RWPE1 (cell line): Measurements from ENCODE around the gene ATF7IP2.

Experiments used
- CTCF ChIA-PET: fragments of 350-600 bp; sonication (Branson Sonifier 250); formaldehyde crosslinking; extraction: SDS; loops from one replicate; lab custom pipeline; 2021; lab: Yijun Ruan, JAX
- POLR2A ChIA-PET: fragments of 400-600 bp; formaldehyde crosslinking; extraction: SDS; loops from one replicate; lab custom pipeline; 2020; ENCODE audit warnings: antibody characterized with exemption; ENCODE audit not compliant: low non-redundant PET; lab: Yijun Ruan, JAX
- DNase-seq: peaks from one replicate; pipeline ENCODE4 v3.0.0; 2012; ENCODE audit warnings: low spot score
- H3K27ac ChIP-seq: fragments of 450-650 bp; 2 replicates; pipeline ENCODE4 v1.5.1; 2017
- TF ChIP-seq, protein P1 (sequence below): fragments of 450-650 bp; conservative IDR thresholded peaks from 2 replicates; pipeline ENCODE4 v1.5.1; 2017; ENCODE audit warnings: low read depth, mild to moderate bottlenecking

Gene ATF7IP2

DNA sequence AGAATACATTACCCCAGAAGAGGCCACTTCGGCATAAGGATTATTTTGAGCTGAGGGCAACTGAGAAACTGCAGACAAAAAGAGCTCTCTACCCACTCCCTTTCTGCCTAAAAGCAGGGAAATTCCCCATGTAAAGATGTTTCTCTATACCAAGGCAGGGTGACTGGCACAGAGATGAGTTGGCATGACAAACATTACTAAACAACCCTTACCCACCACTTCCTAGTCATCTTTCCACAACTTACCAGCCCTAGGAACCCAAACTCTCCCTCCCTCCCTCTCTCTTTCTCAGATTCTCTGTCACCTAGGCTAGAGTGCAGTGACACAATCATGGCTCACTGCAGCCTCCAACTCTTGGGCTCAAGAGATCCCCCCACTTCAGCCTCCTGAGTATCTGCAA lies 126.0 kb downstream of the ATF7IP2 start:
- H3K27ac ChIP-seq, result no peak overlapping the region
- TF ChIP-seq, protein P1, sequence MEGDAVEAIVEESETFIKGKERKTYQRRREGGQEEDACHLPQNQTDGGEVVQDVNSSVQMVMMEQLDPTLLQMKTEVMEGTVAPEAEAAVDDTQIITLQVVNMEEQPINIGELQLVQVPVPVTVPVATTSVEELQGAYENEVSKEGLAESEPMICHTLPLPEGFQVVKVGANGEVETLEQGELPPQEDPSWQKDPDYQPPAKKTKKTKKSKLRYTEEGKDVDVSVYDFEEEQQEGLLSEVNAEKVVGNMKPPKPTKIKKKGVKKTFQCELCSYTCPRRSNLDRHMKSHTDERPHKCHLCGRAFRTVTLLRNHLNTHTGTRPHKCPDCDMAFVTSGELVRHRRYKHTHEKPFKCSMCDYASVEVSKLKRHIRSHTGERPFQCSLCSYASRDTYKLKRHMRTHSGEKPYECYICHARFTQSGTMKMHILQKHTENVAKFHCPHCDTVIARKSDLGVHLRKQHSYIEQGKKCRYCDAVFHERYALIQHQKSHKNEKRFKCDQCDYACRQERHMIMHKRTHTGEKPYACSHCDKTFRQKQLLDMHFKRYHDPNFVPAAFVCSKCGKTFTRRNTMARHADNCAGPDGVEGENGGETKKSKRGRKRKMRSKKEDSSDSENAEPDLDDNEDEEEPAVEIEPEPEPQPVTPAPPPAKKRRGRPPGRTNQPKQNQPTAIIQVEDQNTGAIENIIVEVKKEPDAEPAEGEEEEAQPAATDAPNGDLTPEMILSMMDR, result no peak
- DNase-seq, result no peak
- POLR2A ChIA-PET, result interaction anchor here (0.6 kb wide), 1 partner anchor 227 kb away, joined by 8 read pairs; no protein-coding TSS in a partner anchor
- CTCF ChIA-PET, result interaction anchor here (0.6 kb wide), 1 partner anchor 23 kb away, joined by 5 read pairs; no protein-coding TSS in a partner anchor

DNA sequence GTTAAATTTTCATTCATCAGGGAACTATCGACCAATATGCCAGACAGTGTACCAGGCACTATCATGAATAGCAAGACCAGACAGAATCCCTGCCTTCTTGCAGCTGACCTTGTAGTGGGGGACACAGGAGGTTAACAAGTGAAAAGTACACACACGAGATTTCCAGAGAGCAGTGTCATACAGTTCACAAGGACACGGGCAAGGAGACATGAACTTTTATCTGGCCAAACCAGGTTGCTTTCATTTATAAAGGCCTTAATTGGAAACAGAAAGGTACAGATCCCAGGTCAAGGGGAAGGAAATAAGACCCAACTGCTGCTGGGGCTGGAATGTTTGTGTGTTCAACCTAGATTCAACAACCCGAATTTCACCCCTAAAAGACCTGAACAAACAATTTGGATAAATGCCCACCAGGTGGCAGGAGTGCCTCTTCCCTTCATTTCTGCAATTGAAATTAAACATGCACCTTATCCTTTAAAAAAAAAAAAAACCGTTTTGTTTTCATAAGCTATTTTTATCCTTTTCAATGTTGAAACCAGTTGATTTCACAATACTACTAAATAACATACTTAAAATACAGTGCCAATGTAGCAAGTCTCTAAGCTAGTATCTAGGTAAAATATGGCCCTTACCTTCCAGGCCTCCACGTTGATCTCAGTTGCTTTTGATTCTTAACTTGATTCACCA lies 128.7 kb downstream of the ATF7IP2 start:
- ChIA-PET POLR2A (interaction anchor here (0.5 kb wide), 1 partner anchor 138 kb away, joined by 4 read pairs; no protein-coding TSS in a partner anchor), CTCF (interaction anchor here (0.6 to 1.3 kb wide), 24 partner anchors 9 to 1304 kb away, joined by 3 to 21 read pairs (median 4); partner anchors contain the start of genes NUBP1 and TEKT5)
- TF ChIP-seq, protein P1, result peak; percentile 68
- DNase-seq, result peak; percentile 67
- H3K27ac ChIP-seq, result no peak overlapping the region

DNA sequence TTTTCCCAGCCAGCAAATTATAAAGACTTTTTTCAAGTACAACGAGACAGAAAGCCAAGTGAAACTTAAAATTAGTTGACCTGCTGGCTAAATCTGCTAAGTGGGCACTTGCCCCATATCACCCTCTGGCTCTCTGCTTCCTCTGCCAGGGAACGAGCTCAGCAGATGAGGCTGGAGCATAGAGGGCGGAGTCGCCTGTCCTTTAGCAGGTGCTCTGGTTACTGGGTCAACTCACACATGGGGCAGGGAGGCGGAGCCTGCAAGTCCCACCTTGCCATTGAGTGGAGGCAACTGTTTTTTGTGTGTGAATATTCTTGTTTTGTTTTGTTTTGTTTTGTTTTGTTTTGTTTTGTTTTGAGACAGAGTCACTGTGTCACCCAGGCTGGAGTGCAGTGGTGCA lies 132.0 kb downstream of the ATF7IP2 start:
- CTCF ChIA-PET, result interaction anchor here (0.9 kb wide), 1 partner anchor 62 kb away, joined by 3 read pairs; the partner anchor contains the start of gene EMP2
- TF ChIP-seq, protein P1, result no peak
- no peak for DNase-seq
- POLR2A ChIA-PET, result no interaction called here
- no peak overlapping the region for H3K27ac ChIP-seq

DNA sequence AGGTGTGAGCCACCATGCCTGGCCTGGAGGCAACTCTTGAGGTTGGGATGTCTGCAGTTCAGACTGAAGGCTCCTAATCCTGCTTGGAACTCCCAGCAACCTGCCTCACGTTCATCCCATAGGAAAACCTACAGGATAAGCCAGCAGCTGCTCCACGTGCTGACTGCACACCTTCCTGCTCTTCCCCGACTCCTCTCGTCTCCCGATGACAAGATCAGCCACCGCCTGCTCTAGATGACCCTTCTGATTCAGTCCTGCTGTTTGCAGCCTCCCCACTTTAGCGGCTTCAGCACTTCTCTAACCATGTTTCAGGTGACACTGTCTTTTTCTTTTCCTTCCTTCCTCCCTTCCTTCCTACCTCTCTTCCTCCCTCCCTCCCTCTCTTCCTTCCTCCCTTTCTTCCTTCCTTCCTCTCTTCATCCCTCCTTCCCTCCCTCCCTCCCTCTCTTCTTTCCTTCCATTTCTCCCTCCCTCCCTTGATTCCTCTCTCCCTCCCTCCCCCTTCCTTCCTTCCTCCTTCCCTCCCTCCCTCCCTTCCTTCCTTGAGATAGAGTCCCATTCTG lies 132.7 kb downstream of the ATF7IP2 start:
- TF ChIP-seq, protein P1, result no peak
- no peak for DNase-seq
- H3K27ac ChIP-seq, result no peak overlapping the region
- CTCF ChIA-PET, result no interaction called here
- POLR2A ChIA-PET, result no interaction called here

DNA sequence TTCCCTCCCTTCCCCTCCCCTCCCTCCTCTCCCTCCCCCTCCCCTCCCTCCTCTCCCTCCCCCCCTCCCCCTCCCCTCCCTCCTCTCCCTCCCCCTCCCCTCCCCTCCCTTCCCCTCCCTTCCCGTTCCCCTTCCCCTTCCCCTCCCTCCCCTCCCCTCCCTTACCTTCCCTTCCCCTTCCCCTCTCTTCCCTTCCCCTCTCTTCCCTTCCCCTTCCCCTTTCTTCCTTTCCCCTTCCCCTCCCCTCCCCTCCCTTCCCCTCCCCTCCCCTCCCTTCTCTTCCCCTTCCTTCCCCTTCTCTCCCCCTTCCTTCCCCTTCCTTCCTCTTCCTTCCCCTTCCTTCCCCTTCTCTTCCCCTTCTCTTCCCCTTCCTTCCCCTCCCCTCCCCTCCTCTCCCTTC lies 133.4 kb downstream of the ATF7IP2 start:
- CTCF ChIA-PET, result no interaction called here

More for the DNA sequence above, 133.4 kb downstream of the ATF7IP2 start:
- no peak for DNase-seq
- POLR2A ChIA-PET, result no interaction called here
- H3K27ac ChIP-seq, result no peak overlapping the region
- TF ChIP-seq, protein P1, result no peak
